ENCODE data around the gene BST1. TPM values are rescaled to one million over a fixed set of nuclear protein-coding genes. Genes with fewer than 3 reads are reported as not detected.

The BST1 gene
- total and polyA plus RNA-seq, 2 donors (not counting 3 experiments of a cell fraction or from before 2014, with no cell fraction given): 10.7 to 14.0 TPM

DNA sequence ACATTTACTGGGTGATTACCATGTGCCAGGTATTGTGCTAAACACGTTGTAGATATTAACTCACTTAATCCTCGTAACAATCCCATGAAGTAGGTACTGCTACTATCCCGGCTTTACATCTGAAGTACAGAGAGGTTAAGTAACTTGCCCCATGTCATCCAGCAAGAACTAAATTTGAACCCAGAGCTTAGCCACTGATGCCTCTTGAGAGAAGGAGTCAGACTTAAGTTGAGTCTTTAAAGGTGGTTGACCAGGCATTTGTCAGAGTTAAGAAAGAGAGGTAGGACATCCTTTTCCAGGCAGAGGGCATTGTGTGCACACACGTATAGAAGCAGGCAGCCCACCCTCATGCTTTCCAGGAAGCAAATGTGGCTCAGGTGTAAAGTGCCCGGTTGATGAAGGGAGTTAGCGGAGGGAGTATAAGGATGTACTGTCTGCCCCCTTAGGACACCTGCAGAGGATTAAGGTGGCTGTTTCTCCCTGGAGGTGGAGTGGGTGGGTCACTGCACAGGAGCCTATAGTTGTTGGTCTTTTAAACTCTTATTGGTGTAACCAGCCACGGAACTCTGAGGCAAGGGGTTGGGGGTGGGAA is 74.9 kb downstream of the BST1 start:
- Histone ChIP-seq H3K4me3 (replicated peaks in 1 of 3; ENCODE audit: insufficient read depth in 1 of 3, low read depth in 1 of 3, low read length in 3 of 3) (no peak overlapping the region), H3K4me2 (ENCODE audit: insufficient read depth, low read length) (no peak overlapping the region), H2AFZ (ENCODE audit: low read depth, low read length) (no peak overlapping the region), H4K20me1 (replicated peaks; ENCODE audit: control insufficient read depth, extremely low read depth, insufficient read depth, low read length) (no peaks in the 10 kb centered on the region), H3K9ac (replicated peaks; ENCODE audit: extremely low read depth, insufficient read depth, low read length) (no peak overlapping the region), H3K27ac (ENCODE audit: insufficient read depth, low read depth, low read length) (no peak overlapping the region), H3K4me1 (ENCODE audit: control insufficient read depth, extremely low read depth, insufficient read depth, low read length) (peaks cover 15% of the 10 kb centered on the region), H3K27me3 (ENCODE audit: control insufficient read depth in 2 of 2, insufficient read depth in 2 of 2, low read length in 2 of 2) (peaks cover 30 to 49% of the 10 kb centered on the region in 2 experiments), H3K79me2 (ENCODE audit: control insufficient read depth, insufficient read depth, low read length) (no peaks in the 10 kb centered on the region), H3K9me1 (replicated peaks; ENCODE audit: control insufficient read depth, extremely low read depth, insufficient read depth, low read length) (no peaks in the 10 kb centered on the region), H3K36me3 (ENCODE audit: control insufficient read depth in 2 of 2, extremely low read depth in 1 of 2, insufficient read depth in 2 of 2, low read length in 2 of 2) (no peaks in the 10 kb centered on the region), H3K9me3 (replicated peaks; ENCODE audit: control insufficient read depth, insufficient read depth, low read length) (no peaks in the 10 kb centered on the region)
- POLR2A ChIA-PET: no interaction called here
- DNase-seq (ENCODE audit: low read depth, low spot score) (no peak), FAIRE-seq (no peak)
- TF ChIP-seq EZH2 (IDR thresholded peaks at IDR 0.05; ENCODE audit: borderline replicate concordance, low read depth, low read length, severe bottlenecking) (peak; percentile 27), MYC (IDR thresholded peaks at IDR 0.05; ENCODE audit: low read depth, low read length) (no peak), GATA2 (IDR thresholded peaks at IDR 0.05; ENCODE audit: insufficient read depth, insufficient read length, low read depth, low read length) (no peak), POLR2AphosphoS5 (IDR thresholded peaks at IDR 0.05; ENCODE audit: insufficient read depth, low read depth, low read length) (no peak), POLR2A (IDR thresholded peaks at IDR 0.05; ENCODE audit: low read depth, low read length) (no peak), FOS (IDR thresholded peaks at IDR 0.05; ENCODE audit: borderline replicate concordance, insufficient read depth, low read length) (no peak)
- TF ChIP-seq, protein P1, sequence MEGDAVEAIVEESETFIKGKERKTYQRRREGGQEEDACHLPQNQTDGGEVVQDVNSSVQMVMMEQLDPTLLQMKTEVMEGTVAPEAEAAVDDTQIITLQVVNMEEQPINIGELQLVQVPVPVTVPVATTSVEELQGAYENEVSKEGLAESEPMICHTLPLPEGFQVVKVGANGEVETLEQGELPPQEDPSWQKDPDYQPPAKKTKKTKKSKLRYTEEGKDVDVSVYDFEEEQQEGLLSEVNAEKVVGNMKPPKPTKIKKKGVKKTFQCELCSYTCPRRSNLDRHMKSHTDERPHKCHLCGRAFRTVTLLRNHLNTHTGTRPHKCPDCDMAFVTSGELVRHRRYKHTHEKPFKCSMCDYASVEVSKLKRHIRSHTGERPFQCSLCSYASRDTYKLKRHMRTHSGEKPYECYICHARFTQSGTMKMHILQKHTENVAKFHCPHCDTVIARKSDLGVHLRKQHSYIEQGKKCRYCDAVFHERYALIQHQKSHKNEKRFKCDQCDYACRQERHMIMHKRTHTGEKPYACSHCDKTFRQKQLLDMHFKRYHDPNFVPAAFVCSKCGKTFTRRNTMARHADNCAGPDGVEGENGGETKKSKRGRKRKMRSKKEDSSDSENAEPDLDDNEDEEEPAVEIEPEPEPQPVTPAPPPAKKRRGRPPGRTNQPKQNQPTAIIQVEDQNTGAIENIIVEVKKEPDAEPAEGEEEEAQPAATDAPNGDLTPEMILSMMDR (IDR thresholded peaks at IDR 0.05; ENCODE audit: extremely low read depth in 1 of 2, insufficient read depth in 1 of 2, low read depth in 1 of 2, low read length in 2 of 2): no peak
- CTCF ChIA-PET: interaction anchor here (1.2 kb wide), 1 partner anchor 105 kb away, joined by 3 read pairs; no protein-coding TSS in a partner anchor
- dilution Hi-C loops (cut with MboI; ENCODE audit: extremely low pct_ligation_motif_present, low sequenced_read_pairs): no loop called here
- intact Hi-C loops (cut with micrococcal nuclease): no loop called here
- no TSS peak for BruUV-seq (replicated peaks)
